MM.1S (cell line): ENCODE results near the gene VAV3.

ENCODE experiments used
- DNase-seq: peaks from one replicate; pipeline ENCODE4 v3.0.0-alpha.2; 2015
- H2AFZ ChIP-seq: fragments of 300-600 bp; sonication (generic); 2 replicates; pipeline ENCODE4 v1.6.0; 2016; ENCODE audit warnings: antibody characterized with exemption, low read length
- H3F3A ChIP-seq: fragments of 300-600 bp; sonication (generic); 2 replicates; pipeline ENCODE4 v1.6.1; 2016; ENCODE audit warnings: mild to moderate bottlenecking, antibody characterized with exemption, low read length, moderate library complexity, mixed read lengths; ENCODE audit not compliant: insufficient read depth
- H3K27ac ChIP-seq: fragments of 300-600 bp; sonication (generic); 2 replicates; pipeline ENCODE4 v1.5.1; 2016; ENCODE audit warnings: mild to moderate bottlenecking, low read length
- H3K27me3 ChIP-seq: fragments of 300-600 bp; sonication (generic); replicated peaks from 2 replicates; pipeline ENCODE4 v1.6.0; 2016; ENCODE audit warnings: low read length; ENCODE audit not compliant: insufficient read depth
- H3K36me3 ChIP-seq: fragments of 300-600 bp; sonication (generic); replicated peaks from 2 replicates; pipeline ENCODE4 v1.6.1; 2016; ENCODE audit warnings: mild to moderate bottlenecking, low read length, mixed read lengths; ENCODE audit not compliant: insufficient read depth
- H3K4me1 ChIP-seq: fragments of 300-600 bp; sonication (generic); 2 replicates; pipeline ENCODE4 v1.6.1; 2016; ENCODE audit warnings: low read length, mixed read lengths
- H3K4me2 ChIP-seq: fragments of 300-600 bp; sonication (generic); 2 replicates; pipeline ENCODE4 v1.6.0; 2016; ENCODE audit warnings: low read depth, low read length
- H3K4me3 ChIP-seq: fragments of 300-600 bp; sonication (generic); 2 replicates; pipeline ENCODE4 v1.5.1; 2016; ENCODE audit warnings: low read length, mixed read lengths
- H3K79me2 ChIP-seq: fragments of 300-600 bp; sonication (generic); 2 replicates; pipeline ENCODE4 v1.6.1; 2016; ENCODE audit warnings: mixed run types, low read length, mixed read lengths
- H3K9ac ChIP-seq: fragments of 300-600 bp; sonication (generic); 2 replicates; pipeline ENCODE4 v1.6.1; 2016; ENCODE audit warnings: low read length, mixed read lengths
- H3K9me2 ChIP-seq: fragments of 300-600 bp; sonication (generic); replicated peaks from 2 replicates; pipeline ENCODE4 v1.6.1; 2016; ENCODE audit warnings: mild to moderate bottlenecking, low read length, mixed read lengths; ENCODE audit not compliant: insufficient read depth
- H3K9me3 ChIP-seq: fragments of 300-600 bp; sonication (generic); replicated peaks from 2 replicates; pipeline ENCODE4 v1.6.1; 2016; ENCODE audit warnings: mild to moderate bottlenecking, low read length, mixed read lengths; ENCODE audit not compliant: insufficient read depth
- H4K20me1 ChIP-seq: fragments of 300-600 bp; sonication (generic); 2 replicates; pipeline ENCODE4 v1.6.1; 2016; ENCODE audit warnings: mild to moderate bottlenecking, low read length, moderate library complexity, mixed read lengths; ENCODE audit not compliant: insufficient read depth
- EZH2 ChIP-seq: fragments of 300-600 bp; sonication (generic); optimal IDR thresholded peaks from 2 replicates; pipeline ENCODE3; 2017; ENCODE audit warnings: low read depth, mild to moderate bottlenecking, antibody characterized with exemption, low read length, mixed read lengths
- EZH2phosphoT487 ChIP-seq: fragments of 300-600 bp; sonication (generic); IDR thresholded peaks from 2 replicates; pipeline ENCODE4 v1.6.1; 2018; ENCODE audit warnings: antibody characterized with exemption, low read length
- TF ChIP-seq, protein P1 (sequence below): fragments of 300-600 bp; sonication (generic); IDR thresholded peaks from 2 replicates; pipeline ENCODE4 v1.5.1; 2016; ENCODE audit warnings: antibody characterized with exemption, low read length, mixed read lengths

VAV3 gene

DNA sequence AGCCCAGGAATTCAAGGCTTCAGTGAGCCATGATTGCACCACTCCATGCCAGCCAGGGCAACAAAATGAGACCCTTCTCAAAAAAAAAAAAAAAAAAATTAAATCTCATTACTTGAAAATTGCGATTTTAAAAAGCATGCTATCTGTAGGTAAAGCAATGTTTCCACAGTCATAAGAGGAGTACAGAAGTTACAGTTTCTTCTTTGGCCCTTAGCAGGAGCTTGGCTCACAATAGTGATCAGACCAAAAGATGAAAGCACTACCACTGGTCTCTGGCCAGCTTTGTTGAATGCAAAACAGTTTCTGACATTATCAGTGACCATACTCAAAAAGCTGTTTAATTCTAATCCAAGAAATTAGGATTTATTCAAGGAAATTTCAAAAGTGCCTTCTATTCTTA lies 31.2 kb downstream of the VAV3 start:
- Histone ChIP-seq H3K27me3 (no peaks in the 10 kb centered on the region), H3K9me3 (no peaks in the 10 kb centered on the region), H3K4me1 (peaks cover 27% of the 10 kb centered on the region), H3K27ac (peak overlapping the region; percentile 85), H3K79me2 (no peaks in the 10 kb centered on the region), H3K4me2 (peak overlapping the region; percentile 89), H3K9me2 (no peaks in the 10 kb centered on the region), H3K9ac (peak overlapping the region; percentile 32; the same call in 1 of the 2 replicates), H3K36me3 (no peaks in the 10 kb centered on the region), H2AFZ (no peak overlapping the region), H4K20me1 (no peaks in the 10 kb centered on the region), H3F3A (peaks cover 32% of the 10 kb centered on the region), H3K4me3 (peak overlapping the region; percentile 50; the same call in 1 of the 2 replicates)
- no peak for DNase-seq
- no peak for TF ChIP-seq EZH2phosphoT487
- TF ChIP-seq EZH2: no peak
- TF ChIP-seq, protein P1, sequence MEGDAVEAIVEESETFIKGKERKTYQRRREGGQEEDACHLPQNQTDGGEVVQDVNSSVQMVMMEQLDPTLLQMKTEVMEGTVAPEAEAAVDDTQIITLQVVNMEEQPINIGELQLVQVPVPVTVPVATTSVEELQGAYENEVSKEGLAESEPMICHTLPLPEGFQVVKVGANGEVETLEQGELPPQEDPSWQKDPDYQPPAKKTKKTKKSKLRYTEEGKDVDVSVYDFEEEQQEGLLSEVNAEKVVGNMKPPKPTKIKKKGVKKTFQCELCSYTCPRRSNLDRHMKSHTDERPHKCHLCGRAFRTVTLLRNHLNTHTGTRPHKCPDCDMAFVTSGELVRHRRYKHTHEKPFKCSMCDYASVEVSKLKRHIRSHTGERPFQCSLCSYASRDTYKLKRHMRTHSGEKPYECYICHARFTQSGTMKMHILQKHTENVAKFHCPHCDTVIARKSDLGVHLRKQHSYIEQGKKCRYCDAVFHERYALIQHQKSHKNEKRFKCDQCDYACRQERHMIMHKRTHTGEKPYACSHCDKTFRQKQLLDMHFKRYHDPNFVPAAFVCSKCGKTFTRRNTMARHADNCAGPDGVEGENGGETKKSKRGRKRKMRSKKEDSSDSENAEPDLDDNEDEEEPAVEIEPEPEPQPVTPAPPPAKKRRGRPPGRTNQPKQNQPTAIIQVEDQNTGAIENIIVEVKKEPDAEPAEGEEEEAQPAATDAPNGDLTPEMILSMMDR: no peak

DNA sequence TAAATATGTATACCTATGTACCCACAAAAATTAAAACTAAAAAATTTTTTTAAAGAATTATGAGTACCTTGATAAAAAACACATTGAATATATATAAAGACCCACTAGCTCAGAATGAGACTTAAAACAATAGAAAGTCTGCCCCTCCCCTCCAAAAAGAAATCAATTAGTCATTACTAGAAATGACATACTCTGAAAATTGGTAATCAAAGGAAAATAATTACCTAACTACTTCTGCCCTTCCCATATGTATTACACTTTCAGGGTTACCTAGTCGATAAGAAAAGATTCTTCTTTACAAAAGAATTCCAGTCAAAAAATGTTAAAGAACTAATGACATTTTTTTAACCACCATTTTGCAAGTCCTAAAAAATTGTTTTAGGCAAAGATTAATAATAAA lies 34.7 kb downstream of the VAV3 start:
- no peak overlapping the region for H3K4me2 ChIP-seq
- no peaks in the 10 kb centered on the region for H4K20me1 ChIP-seq
- no peak overlapping the region for H3K4me3 ChIP-seq

DNA sequence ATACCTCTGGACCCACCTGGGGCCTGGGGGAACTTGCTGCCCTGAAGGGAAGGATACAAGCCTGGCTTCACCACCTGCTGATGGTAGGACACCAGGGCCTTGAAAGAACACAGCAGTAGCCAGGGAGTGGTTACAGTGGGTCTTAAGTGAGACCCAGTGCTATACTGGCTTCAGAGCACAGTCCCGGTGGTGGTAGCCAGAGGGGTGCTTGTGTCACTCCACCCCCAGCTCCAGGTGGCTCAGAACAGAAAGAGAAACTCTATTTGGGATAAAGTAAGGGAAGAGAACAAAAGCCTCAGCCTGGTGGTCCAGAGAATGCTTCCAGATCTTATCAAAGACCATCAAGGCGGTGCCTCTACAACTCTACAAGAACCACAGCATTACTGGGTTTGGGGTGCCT lies 37.2 kb downstream of the VAV3 start:
- Histone ChIP-seq H3K4me1 (peaks cover 13% of the 10 kb centered on the region), H3F3A (no peaks in the 10 kb centered on the region), H3K36me3 (no peaks in the 10 kb centered on the region), H3K4me2 (no peak overlapping the region), H3K9me3 (no peaks in the 10 kb centered on the region), H3K79me2 (no peaks in the 10 kb centered on the region), H3K9me2 (no peaks in the 10 kb centered on the region), H3K4me3 (no peak overlapping the region), H3K27ac (no peak overlapping the region), H4K20me1 (no peaks in the 10 kb centered on the region), H2AFZ (no peak overlapping the region), H3K9ac (no peak overlapping the region), H3K27me3 (no peaks in the 10 kb centered on the region)
- no peak for TF ChIP-seq EZH2
- TF ChIP-seq, protein P1: no peak
- TF ChIP-seq EZH2phosphoT487: no peak
- no peak for DNase-seq

More for the DNA sequence above, 34.7 kb downstream of the VAV3 start:
- no peaks in the 10 kb centered on the region for H3K79me2 ChIP-seq
- no peaks in the 10 kb centered on the region for H3K9me2 ChIP-seq
- H3K36me3 ChIP-seq: no peaks in the 10 kb centered on the region
- no peak overlapping the region for H3K27ac ChIP-seq
- H3K9me3 ChIP-seq: no peaks in the 10 kb centered on the region
- no peak overlapping the region for H3K9ac ChIP-seq
- H2AFZ ChIP-seq: no peak overlapping the region
- TF ChIP-seq EZH2phosphoT487 (no peak), EZH2 (no peak)
- TF ChIP-seq, protein P1: no peak
- DNase-seq: no peak
- peaks cover 13% of the 10 kb centered on the region for H3K4me1 ChIP-seq
- peaks cover 18% of the 10 kb centered on the region for H3F3A ChIP-seq
- no peaks in the 10 kb centered on the region for H3K27me3 ChIP-seq
